Smooth muscle cell (in vitro differentiated cells): ENCODE data around the gene PPP1R3D. TPM values are rescaled to one million over a fixed set of nuclear protein-coding genes. Genes with fewer than 3 reads are reported as not detected.
"Not testable (repeated sequence)": the region's sequence is repeated elsewhere in the genome, so short reads cannot be mapped to it uniquely, and the experiment has no call there.

Experiments
- DNase-seq: peaks from one replicate; lab custom pipeline; 2025; ENCODE audit not compliant: unreplicated experiment; lab: John Stamatoyannopoulos, UW
- H2AFZ ChIP-seq: fragments of 200-600 bp; sonication (generic); 2 replicates; pipeline ENCODE4 v1.6.0; 2016; ENCODE audit warnings: antibody characterized with exemption, low read depth, mild to moderate bottlenecking
- H3F3A ChIP-seq: fragments of 200-600 bp; sonication (generic); 2 replicates; pipeline ENCODE4 v1.6.0; 2017; ENCODE audit warnings: antibody characterized with exemption, low read depth
- H3K27ac ChIP-seq: fragments of 200-600 bp; sonication (generic); 2 replicates; pipeline ENCODE4 v1.5.1; 2016; ENCODE audit warnings: low read depth, mild to moderate bottlenecking
- H3K27me3 ChIP-seq: fragments of 200-600 bp; sonication (generic); 2 replicates; pipeline ENCODE4 v1.6.1; 2016; ENCODE audit warnings: low read depth, mild to moderate bottlenecking
- H3K36me3 ChIP-seq: fragments of 200-600 bp; sonication (generic); 2 replicates; pipeline ENCODE4 v1.5.1; 2016; ENCODE audit warnings: low read depth
- H3K4me1 ChIP-seq: fragments of 200-600 bp; sonication (generic); 2 replicates; pipeline ENCODE4 v1.5.1; 2016; ENCODE audit warnings: low read depth
- H3K4me2 ChIP-seq: fragments of 200-600 bp; sonication (generic); 2 replicates; pipeline ENCODE4 v1.6.0; 2016; ENCODE audit warnings: mild to moderate bottlenecking
- H3K4me3 ChIP-seq: fragments of 200-600 bp; sonication (generic); 2 replicates; pipeline ENCODE4 v1.5.1; 2016; ENCODE audit warnings: mild to moderate bottlenecking
- H3K79me2 ChIP-seq: fragments of 200-600 bp; sonication (generic); 2 replicates; pipeline ENCODE4 v1.6.0; 2016; ENCODE audit warnings: low read depth, mild to moderate bottlenecking
- H3K9ac ChIP-seq: fragments of 200-600 bp; sonication (generic); 2 replicates; pipeline ENCODE4 v1.6.0; 2016; ENCODE audit warnings: low read depth
- H3K9me3 ChIP-seq: fragments of 200-600 bp; sonication (generic); replicated peaks from 2 replicates; pipeline ENCODE4 v1.5.1; 2016; ENCODE audit warnings: low read depth
- H4K20me1 ChIP-seq: fragments of 200-600 bp; sonication (generic); 2 replicates; pipeline ENCODE4 v1.6.0; 2016; ENCODE audit warnings: low read depth
- WGBS: methylation state at CpG from one replicate; pipeline ENCODE4 v1.1.7; 2016; ENCODE audit warnings: low lambda C conversion rate; 5-methylcytosine and 5-hydroxymethylcytosine counted together
- polyA plus RNA-seq: library from polyadenylated mRNA; unstranded; fragments of >200 nt; fragmentation: Nextera tagmentation; extraction: Ambion mirVana; gene quantifications from 2 replicates; pipeline ENCODE4 v1.2.1, GENCODE V29; 2016
- total RNA-seq: library from RNA; depleted of rRNA; stranded (reverse); fragments of >200 nt; gene quantifications from 2 replicates; pipeline ENCODE4 v1.2.3, GENCODE V29; 2014
- TF ChIP-seq, protein P1 (sequence below): fragments of 200-600 bp; sonication (generic); IDR thresholded peaks from 2 replicates; pipeline ENCODE4 v1.5.1; 2017; ENCODE audit warnings: borderline replicate concordance, mild to moderate bottlenecking, antibody characterized with exemption; ENCODE audit not compliant: insufficient read depth, poor library complexity, severe bottlenecking

The PPP1R3D gene
- total and polyA plus RNA-seq, 2 experiments from 2014 or later: 1.9 to 5.1 TPM

DNA sequence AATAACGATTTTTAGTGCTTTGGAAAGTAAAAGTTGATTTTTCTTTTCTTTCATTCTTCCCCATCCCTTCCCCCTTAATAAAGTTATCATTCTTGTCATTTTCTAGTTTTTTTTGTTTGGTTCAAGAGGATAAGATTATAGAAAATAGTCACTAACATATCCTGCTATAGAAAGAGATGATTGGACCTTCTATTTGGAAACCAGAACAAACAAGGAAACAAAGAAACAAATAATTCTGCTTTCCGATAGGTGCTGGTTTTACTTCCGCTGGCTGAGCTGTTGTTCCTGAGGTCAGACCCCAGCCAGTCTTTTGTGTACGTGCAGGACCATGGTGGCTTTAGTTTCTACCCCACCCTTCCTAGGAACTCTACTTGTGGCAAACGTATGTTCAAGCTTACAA lies 18.0 kb upstream of the PPP1R3D start, which contains the start of gene CDH26:
Gene CDH26 (plus strand): TSS at position 301 of the 400 bp plus-strand sequence. CDS start 304 bp downstream, outside the sequence.
- no peaks in the 10 kb centered on the region for H3K9me3 ChIP-seq
- WGBS: 86% methylated on average over 5 of the region's 5 CpGs

DNA sequence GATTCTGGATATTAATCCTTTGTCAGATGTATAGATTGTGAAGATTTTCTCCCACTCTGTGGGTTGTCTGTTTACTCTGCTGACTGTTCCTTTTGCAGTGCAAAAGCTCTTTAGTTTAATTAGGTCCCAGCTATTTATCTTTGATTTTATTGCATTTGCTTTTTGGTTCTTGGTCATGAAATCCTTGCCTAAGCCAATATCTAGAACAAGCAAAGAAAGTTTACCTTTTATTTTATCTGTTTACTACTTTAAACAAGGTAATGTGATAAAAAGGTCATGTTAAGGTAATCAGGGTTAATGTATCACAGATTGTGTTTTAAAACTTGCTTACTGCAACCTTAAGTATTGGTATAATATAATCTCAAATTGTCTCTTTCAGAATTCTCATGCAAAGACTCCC lies 17.5 kb upstream of the PPP1R3D start:
- H3K27me3 ChIP-seq, H2AFZ ChIP-seq, H3K79me2 ChIP-seq, H3K36me3 ChIP-seq, H3K4me2 ChIP-seq, DNase-seq, H3K4me1 ChIP-seq, H4K20me1 ChIP-seq, H3K9ac ChIP-seq, H3K9me3 ChIP-seq, H3K4me3 ChIP-seq, H3F3A ChIP-seq, H3K27ac ChIP-seq: not testable (repeated sequence)

More for the DNA sequence above, 18.0 kb upstream of the PPP1R3D start, which contains the start of gene CDH26:
- H3K36me3 ChIP-seq: no peaks in the 10 kb centered on the region
- H3K4me1 ChIP-seq: no peaks in the 10 kb centered on the region
- TF ChIP-seq, protein P1, sequence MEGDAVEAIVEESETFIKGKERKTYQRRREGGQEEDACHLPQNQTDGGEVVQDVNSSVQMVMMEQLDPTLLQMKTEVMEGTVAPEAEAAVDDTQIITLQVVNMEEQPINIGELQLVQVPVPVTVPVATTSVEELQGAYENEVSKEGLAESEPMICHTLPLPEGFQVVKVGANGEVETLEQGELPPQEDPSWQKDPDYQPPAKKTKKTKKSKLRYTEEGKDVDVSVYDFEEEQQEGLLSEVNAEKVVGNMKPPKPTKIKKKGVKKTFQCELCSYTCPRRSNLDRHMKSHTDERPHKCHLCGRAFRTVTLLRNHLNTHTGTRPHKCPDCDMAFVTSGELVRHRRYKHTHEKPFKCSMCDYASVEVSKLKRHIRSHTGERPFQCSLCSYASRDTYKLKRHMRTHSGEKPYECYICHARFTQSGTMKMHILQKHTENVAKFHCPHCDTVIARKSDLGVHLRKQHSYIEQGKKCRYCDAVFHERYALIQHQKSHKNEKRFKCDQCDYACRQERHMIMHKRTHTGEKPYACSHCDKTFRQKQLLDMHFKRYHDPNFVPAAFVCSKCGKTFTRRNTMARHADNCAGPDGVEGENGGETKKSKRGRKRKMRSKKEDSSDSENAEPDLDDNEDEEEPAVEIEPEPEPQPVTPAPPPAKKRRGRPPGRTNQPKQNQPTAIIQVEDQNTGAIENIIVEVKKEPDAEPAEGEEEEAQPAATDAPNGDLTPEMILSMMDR: no peak
- H2AFZ ChIP-seq: no peak within 1 kb of the TSS
- H3K79me2 ChIP-seq: no peaks in the 10 kb centered on the region
- H3K9ac ChIP-seq: no peak within 1 kb of the TSS
- no peak within 1 kb of the TSS for H3K4me2 ChIP-seq
- H3K4me3 ChIP-seq: no peak within 1 kb of the TSS
- no peak within 1 kb of the TSS for H3K27ac ChIP-seq
- no peaks in the 10 kb centered on the region for H3K27me3 ChIP-seq
- no peaks in the 10 kb centered on the region for H3F3A ChIP-seq
- DNase-seq: no peak
- no peaks in the 10 kb centered on the region for H4K20me1 ChIP-seq

DNA sequence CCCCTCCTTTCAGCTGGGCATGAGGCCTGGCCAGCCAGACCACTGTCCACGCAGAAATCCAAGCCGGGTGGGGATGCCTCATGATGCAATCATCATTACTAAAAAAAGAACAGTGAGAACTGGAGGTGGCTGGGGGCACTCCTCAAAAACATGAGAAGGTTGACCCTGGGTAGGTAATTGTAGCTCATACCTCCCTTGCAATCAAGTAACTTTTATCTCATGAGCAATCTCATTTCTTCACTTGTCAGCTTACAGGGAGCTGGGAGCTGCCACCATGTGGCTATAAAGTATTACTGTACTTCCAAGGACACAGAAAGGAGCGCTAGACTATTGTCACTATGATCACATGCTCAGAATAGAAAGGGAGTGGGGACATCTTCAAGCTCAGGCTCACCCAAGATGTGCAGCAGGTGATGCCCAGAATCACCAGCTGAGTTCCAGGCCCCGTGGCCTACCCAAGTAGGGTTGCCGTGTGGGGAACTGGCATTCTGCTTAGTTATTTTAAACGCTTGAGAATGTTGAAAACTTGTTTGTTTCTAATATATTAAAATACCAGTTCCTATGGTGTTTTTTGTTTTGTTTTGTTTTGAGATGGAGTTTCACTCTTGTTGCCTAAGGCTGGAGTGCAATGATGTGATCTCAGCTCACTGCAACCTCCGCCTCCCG lies 15.2 kb upstream of the PPP1R3D start:
- no peak for DNase-seq
- no peaks in the 10 kb centered on the region for H3K79me2 ChIP-seq
- no peaks in the 10 kb centered on the region for H3K27me3 ChIP-seq
- H3K4me1 ChIP-seq: no peaks in the 10 kb centered on the region
- 83% methylated on average over 8 of the region's 8 CpGs for WGBS
- H3K4me2 ChIP-seq: no peak overlapping the region
- H4K20me1 ChIP-seq: no peaks in the 10 kb centered on the region
- H3F3A ChIP-seq: no peaks in the 10 kb centered on the region
- no peak overlapping the region for H3K27ac ChIP-seq
- TF ChIP-seq, protein P1: no peak
- no peak overlapping the region for H3K9ac ChIP-seq
- H3K9me3 ChIP-seq: no peaks in the 10 kb centered on the region
- no peaks in the 10 kb centered on the region for H3K36me3 ChIP-seq
- H3K4me3 ChIP-seq: no peak overlapping the region
- no peak overlapping the region for H2AFZ ChIP-seq

DNA sequence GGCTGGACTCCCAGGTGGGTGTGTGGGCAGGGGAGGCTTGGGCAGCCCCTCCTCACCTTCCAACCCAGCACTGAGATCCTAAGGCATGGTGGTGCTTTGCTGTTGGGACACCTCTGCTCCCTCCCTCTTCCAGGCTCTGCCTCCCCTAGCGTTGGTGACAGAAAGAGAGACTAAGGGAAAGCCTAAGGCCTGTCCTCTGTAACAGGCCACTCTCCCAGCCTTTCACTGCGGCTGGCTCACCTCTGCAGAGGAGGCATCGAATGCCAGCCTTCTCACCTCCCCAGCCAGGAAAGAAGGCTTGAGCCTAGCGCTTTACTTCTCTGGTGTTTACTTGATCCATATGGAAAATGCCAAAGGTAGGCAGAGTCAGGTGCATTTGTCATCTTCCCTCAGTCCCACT lies 14.6 kb upstream of the PPP1R3D start:
- H3K27ac ChIP-seq: no peak overlapping the region
- 85% methylated on average over 4 of the region's 4 CpGs for WGBS
- no peak overlapping the region for H3K4me2 ChIP-seq
- no peaks in the 10 kb centered on the region for H3K79me2 ChIP-seq
- H3F3A ChIP-seq: no peaks in the 10 kb centered on the region
- H2AFZ ChIP-seq: no peak overlapping the region
- TF ChIP-seq, protein P1: no peak
- no peak overlapping the region for H3K9ac ChIP-seq
- H4K20me1 ChIP-seq: no peaks in the 10 kb centered on the region
- no peak overlapping the region for H3K4me3 ChIP-seq
- H3K36me3 ChIP-seq: no peaks in the 10 kb centered on the region
- DNase-seq: no peak
- no peaks in the 10 kb centered on the region for H3K4me1 ChIP-seq
- no peaks in the 10 kb centered on the region for H3K9me3 ChIP-seq
- no peaks in the 10 kb centered on the region for H3K27me3 ChIP-seq
